Left lung (tissue), 10 donors: ENCODE data around the gene RPL6. TPM values are rescaled to one million over a fixed set of nuclear protein-coding genes. Genes with fewer than 3 reads are reported as not detected.
"Not testable (repeated sequence)": the region's sequence is repeated elsewhere in the genome, so short reads cannot be mapped to it uniquely, and the experiment has no call there.

Source experiments
- ATAC-seq: fragments of 200-7000 bp; cut with Tn5 transposase; one replicate; pipeline ENCODE4 v1.9.1; 2020; ENCODE audit warnings: moderate library complexity
- DNase-seq, 4 donors: peaks; one replicate each; pipeline ENCODE4 v3.0.0-alpha.2; 2013 to 2020
- H3K27ac ChIP-seq, 2 donors: fragments of 200-600 bp; sonication (generic) in 1 of 2; one replicate each; pipeline versions ENCODE4 v1.5.0 to v1.8.0; 2020 to 2021
- H3K27me3 ChIP-seq, 2 donors: fragments of 200-600 bp; sonication (generic) in 1 of 2; one replicate each; pipeline versions ENCODE4 v1.5.0 to v1.8.0; 2020 to 2021
- H3K36me3 ChIP-seq, 2 donors: fragments of 200-600 bp; sonication (generic) in 1 of 2; one replicate each; pipeline versions ENCODE4 v1.5.0 to v1.8.0; 2020 to 2021
- H3K4me1 ChIP-seq, 2 donors: fragments of 200-600 bp; one replicate each; pipeline ENCODE4 v1.8.0; 2021
- H3K4me3 ChIP-seq, 2 donors: fragments of 200-600 bp; sonication (generic) in 1 of 2; one replicate each; pipeline versions ENCODE4 v1.5.0 to v1.8.0; 2020 to 2021; ENCODE audit warnings: mild to moderate bottlenecking in 1 of 2
- H3K9me3 ChIP-seq, 2 donors: fragments of 200-600 bp; sonication (generic) in 1 of 2; one replicate each; pipeline versions ENCODE4 v1.5.0 to v1.8.0; 2020 to 2021
- CTCF ChIP-seq, 2 donors: fragments of 200-600 bp; sonication (generic) in 1 of 2; IDR thresholded peaks; one replicate each; pipeline versions ENCODE4 v1.5.0 to v1.8.0; 2021; ENCODE audit warnings: antibody characterized with exemption in 2 of 2
- intact Hi-C, 2 donors: fragments of 100-400 bp; cut with DNase I; formaldehyde crosslinking; loops; one replicate each; pipeline versions ENCODE4 v1.11.2 to v1.14.2; 2022
- polyA plus RNA-seq, 6 donors: library from polyadenylated mRNA; unstranded; fragments of 120-200 nt; gene quantifications; one replicate each; pipeline ENCODE4 v1.2.1, GENCODE V29; 2013; ENCODE audit not compliant: insufficient read length in 6 of 6
- total RNA-seq, 2 donors: library from RNA; stranded (reverse); fragmentation: NEBNext Ultra II Directional; extraction: Animal tissue kit (Norgen Biotek cat#: 25700); gene quantifications; one replicate each; pipeline ENCODE4 v1.2.1, GENCODE V29; 2021
- donor health status: DM: no; HTN: yes; CAD: no.
- donor health status: DM: no; HTN: no; CAD: no.

The RPL6 gene
- total and polyA plus RNA-seq, 8 donors, result 954 to 2,888 (median 2,613) TPM

- no peak overlapping the region for H3K27ac ChIP-seq
- H3K4me1 ChIP-seq, result no peaks in the 10 kb centered on the region
- H3K9me3 ChIP-seq, result no peaks in the 10 kb centered on the region
- no peak for ATAC-seq
- no peak for DNase-seq
- H3K36me3 ChIP-seq, result peaks cover 0 to 99% of the 10 kb centered on the region in 2 donors
- no peak overlapping the region for H3K4me3 ChIP-seq
- TF ChIP-seq CTCF (IDR thresholded peaks at IDR 0.05), result no peak
- no peaks in the 10 kb centered on the region for H3K27me3 ChIP-seq
- intact Hi-C loops, result no loop called here
These were observed 46.6 kb upstream of the RPL6 start for GRCh38 chr12:112456029-112456428.

- DNase-seq (no peak), ATAC-seq (no peak)
- H3K9me3 ChIP-seq, result no peaks in the 10 kb centered on the region
- intact Hi-C loops, result no loop called here
- H3K36me3 ChIP-seq, result peaks cover 0 to 96% of the 10 kb centered on the region in 2 donors
- peaks cover 0 to 5% of the 10 kb centered on the region in 2 donors for H3K4me1 ChIP-seq
- H3K27ac ChIP-seq, result no peak overlapping the region
- no peak overlapping the region for H3K4me3 ChIP-seq
- H3K27me3 ChIP-seq, result no peaks in the 10 kb centered on the region
- TF ChIP-seq CTCF (IDR thresholded peaks at IDR 0.05), result no peak
These were observed 41.3 kb upstream of the RPL6 start for GRCh38 chr12:112450725-112451124.

GRCh38 chr12:112448165-112448564 is 38.8 kb upstream of the RPL6 start:
- intact Hi-C loops, H3K4me3 ChIP-seq, DNase-seq, H3K27ac ChIP-seq, H3K4me1 ChIP-seq, H3K9me3 ChIP-seq, H3K27me3 ChIP-seq: not testable (repeated sequence)
- H3K36me3 ChIP-seq, result peaks cover 0 to 70% of the 10 kb centered on the region in 2 donors
- ATAC-seq, result peak; percentile 89

GRCh38 chr12:112447106-112447505 is 37.7 kb upstream of the RPL6 start:
- H3K4me1 ChIP-seq, result peaks cover 0 to 5% of the 10 kb centered on the region in 2 donors
- DNase-seq (no peak), ATAC-seq (no peak)
- no peak for TF ChIP-seq CTCF (IDR thresholded peaks at IDR 0.05)
- no peak overlapping the region for H3K27ac ChIP-seq
- no peaks in the 10 kb centered on the region for H3K9me3 ChIP-seq
- H3K4me3 ChIP-seq, result no peak overlapping the region
- H3K27me3 ChIP-seq, result no peaks in the 10 kb centered on the region
- H3K36me3 ChIP-seq, result peaks cover 0 to 60% of the 10 kb centered on the region in 2 donors
- intact Hi-C loops, result no loop called here

GRCh38 chr12:112446008-112446725 is 36.8 kb upstream of the RPL6 start:
- TF ChIP-seq CTCF (IDR thresholded peaks at IDR 0.05), result no peak
- Histone ChIP-seq H3K36me3 (peaks cover 0 to 50% of the 10 kb centered on the region in 2 donors), H3K9me3 (no peaks in the 10 kb centered on the region), H3K4me1 (peaks cover 0 to 5% of the 10 kb centered on the region in 2 donors), H3K4me3 (no peak overlapping the region), H3K27me3 (no peaks in the 10 kb centered on the region), H3K27ac (no peak overlapping the region)
- intact Hi-C loops, result no loop called here
- ATAC-seq, result no peak
- DNase-seq, result no peak

GRCh38 chr12:112443916-112444315 is 34.5 kb upstream of the RPL6 start:
- Histone ChIP-seq H3K27me3 (no peaks in the 10 kb centered on the region), H3K9me3 (no peaks in the 10 kb centered on the region), H3K36me3 (peaks cover 0 to 28% of the 10 kb centered on the region in 2 donors), H3K4me1 (peaks cover 0 to 5% of the 10 kb centered on the region in 2 donors), H3K4me3 (no peak overlapping the region), H3K27ac (no peak overlapping the region)
- no peak for DNase-seq
- no peak for ATAC-seq
- intact Hi-C loops, result no loop called here
- no peak for TF ChIP-seq CTCF (IDR thresholded peaks at IDR 0.05)

- H3K27ac ChIP-seq, DNase-seq, H3K4me3 ChIP-seq, H3K9me3 ChIP-seq, H3K4me1 ChIP-seq, H3K36me3 ChIP-seq, ATAC-seq, intact Hi-C loops, H3K27me3 ChIP-seq: not testable (repeated sequence)
These were observed 31.2 kb upstream of the RPL6 start for GRCh38 chr12:112440653-112441052.
